ENCODE data around the gene ANKS1B. TPM values are rescaled to one million over a fixed set of nuclear protein-coding genes. Genes with fewer than 3 reads are reported as not detected.
"Not testable (repeated sequence)": the region's sequence is repeated elsewhere in the genome, so short reads cannot be mapped to it uniquely, and the experiment has no call there.

The ANKS1B gene
- polyA plus RNA-seq, 4 donors, result 3.6 to 4.8 (median 4.0) TPM

GRCh38 chr12:98998697-98999299, 985.9 kb downstream of the ANKS1B start:
- peak; percentile 15 to 36 (median 30) for DNase-seq (ENCODE audit: low read depth in 4 of 4, low spot score in 2 of 4)

GRCh38 chr12:98997899-98998298, 986.8 kb downstream of the ANKS1B start:
- DNase-seq (ENCODE audit: low read depth in 4 of 4, low spot score in 2 of 4), result no peak

- DNase-seq (ENCODE audit: low read depth in 4 of 4, low spot score in 2 of 4), result no peak
These were observed 994.1 kb downstream of the ANKS1B start for GRCh38 chr12:98990648-98991047.

GRCh38 chr12:98985156-98985555, 999.6 kb downstream of the ANKS1B start:
- DNase-seq (ENCODE audit: low read depth in 4 of 4, low spot score in 2 of 4), result no peak

GRCh38 chr12:98983647-98984046, 1001.1 kb downstream of the ANKS1B start:
- DNase-seq (ENCODE audit: low read depth in 4 of 4, low spot score in 2 of 4), result no peak

GRCh38 chr12:98980508-98980907, 1004.2 kb downstream of the ANKS1B start:
- DNase-seq (ENCODE audit: low read depth in 4 of 4, low spot score in 2 of 4), result no peak

GRCh38 chr12:98977186-98977585, 1007.5 kb downstream of the ANKS1B start:
- no peak for DNase-seq (ENCODE audit: low read depth in 4 of 4, low spot score in 2 of 4)

GRCh38 chr12:98974767-98975381, 1009.9 kb downstream of the ANKS1B start:
- no peak for DNase-seq (ENCODE audit: low read depth in 4 of 4, low spot score in 2 of 4)

GRCh38 chr12:98973395-98973794, 1011.3 kb downstream of the ANKS1B start:
- no peak for DNase-seq (ENCODE audit: low read depth in 4 of 4, low spot score in 2 of 4)

GRCh38 chr12:98970950-98971349, 1013.8 kb downstream of the ANKS1B start:
- no peak for DNase-seq (ENCODE audit: low read depth in 4 of 4, low spot score in 2 of 4)

GRCh38 chr12:98970210-98970609, 1014.5 kb downstream of the ANKS1B start:
- DNase-seq (ENCODE audit: low read depth in 4 of 4, low spot score in 2 of 4), result no peak

GRCh38 chr12:98968896-98969295, 1015.8 kb downstream of the ANKS1B start:
- no peak for DNase-seq (ENCODE audit: low read depth in 4 of 4, low spot score in 2 of 4)

GRCh38 chr12:98957135-98957534, 1027.6 kb downstream of the ANKS1B start:
- DNase-seq (ENCODE audit: low read depth in 4 of 4, low spot score in 2 of 4), result not testable (repeated sequence)

- DNase-seq (ENCODE audit: low read depth in 4 of 4, low spot score in 2 of 4), result no peak
These were observed 1029.5 kb downstream of the ANKS1B start for GRCh38 chr12:98955284-98955683.

GRCh38 chr12:98954506-98954905, 1030.2 kb downstream of the ANKS1B start:
- no peak for DNase-seq (ENCODE audit: low read depth in 4 of 4, low spot score in 2 of 4)

GRCh38 chr12:98951406-98951805, 1033.3 kb downstream of the ANKS1B start:
- DNase-seq (ENCODE audit: low read depth in 4 of 4, low spot score in 2 of 4), result no peak

- DNase-seq (ENCODE audit: low read depth in 4 of 4, low spot score in 2 of 4), result no peak
These were observed 1036.3 kb downstream of the ANKS1B start for GRCh38 chr12:98948343-98948949.

- no peak for DNase-seq (ENCODE audit: low read depth in 4 of 4, low spot score in 2 of 4)
These were observed 1038.9 kb downstream of the ANKS1B start for GRCh38 chr12:98945864-98946263.

GRCh38 chr12:98939926-98940325, 1044.8 kb downstream of the ANKS1B start:
- no peak for DNase-seq (ENCODE audit: low read depth in 4 of 4, low spot score in 2 of 4)

GRCh38 chr12:98939350-98939749, 1045.4 kb downstream of the ANKS1B start:
- DNase-seq (ENCODE audit: low read depth in 4 of 4, low spot score in 2 of 4), result no peak

GRCh38 chr12:98935847-98936246, 1048.9 kb downstream of the ANKS1B start:
- no peak for DNase-seq (ENCODE audit: low read depth in 4 of 4, low spot score in 2 of 4)

GRCh38 chr12:98922871-98923270, 1061.9 kb downstream of the ANKS1B start:
- no peak for DNase-seq (ENCODE audit: low read depth in 4 of 4, low spot score in 2 of 4)

All from left renal cortex interstitium (tissue), 4 donors.